ENCODE measurements around the gene CHRNA4. TPM values are rescaled to one million over a fixed set of nuclear protein-coding genes. Genes with fewer than 3 reads are reported as not detected.

Gene CHRNA4
- total RNA-seq, 2 experiments from 2014 or later = not detected

- Mint-ChIP-seq H3K36me3 (no peaks in the 10 kb centered on the region), H3K9me3 (no peaks in the 10 kb centered on the region), H3K4me3 (no peak overlapping the region), H3K27me3 (peaks cover 45% of the 10 kb centered on the region), H3K27ac (no peak overlapping the region), H3K4me1 (peaks cover 1% of the 10 kb centered on the region)
- DNase-seq = no peak
Observed at GRCh38 chr20:63376283-63377250, 15.4 kb upstream of the CHRNA4 start.

GRCh38 chr20:63375438-63375837 is 14.3 kb upstream of the CHRNA4 start:
- Mint-ChIP-seq H3K27ac (no peak overlapping the region), H3K27me3 (peaks cover 42% of the 10 kb centered on the region), H3K9me3 (no peaks in the 10 kb centered on the region), H3K4me1 (peaks cover 1% of the 10 kb centered on the region), H3K4me3 (no peak overlapping the region), H3K36me3 (no peaks in the 10 kb centered on the region)
- no peak for DNase-seq

GRCh38 chr20:63374504-63374903 is 13.4 kb upstream of the CHRNA4 start:
- Mint-ChIP-seq H3K27me3 (peaks cover 40% of the 10 kb centered on the region), H3K9me3 (no peaks in the 10 kb centered on the region), H3K4me3 (no peak overlapping the region), H3K4me1 (peaks cover 1% of the 10 kb centered on the region), H3K27ac (no peak overlapping the region), H3K36me3 (no peaks in the 10 kb centered on the region)
- DNase-seq = no peak

GRCh38 chr20:63373996-63374395 is 12.8 kb upstream of the CHRNA4 start:
- no peak overlapping the region for H3K27ac Mint-ChIP-seq
- H3K4me1 Mint-ChIP-seq = peaks cover 1% of the 10 kb centered on the region
- H3K36me3 Mint-ChIP-seq = no peaks in the 10 kb centered on the region

GRCh38 chr20:63372971-63373885 is 12.1 kb upstream of the CHRNA4 start:
- no peak overlapping the region for H3K4me3 Mint-ChIP-seq
- H3K36me3 Mint-ChIP-seq = no peaks in the 10 kb centered on the region
- H3K4me1 Mint-ChIP-seq = peaks cover 1% of the 10 kb centered on the region
- peaks cover 27% of the 10 kb centered on the region for H3K27me3 Mint-ChIP-seq
- no peak for DNase-seq
- no peaks in the 10 kb centered on the region for H3K9me3 Mint-ChIP-seq
- H3K27ac Mint-ChIP-seq = no peak overlapping the region

More at GRCh38 chr20:63373996-63374395, 12.8 kb upstream of the CHRNA4 start:
- no peak for DNase-seq
- H3K4me3 Mint-ChIP-seq = no peak overlapping the region
- no peaks in the 10 kb centered on the region for H3K9me3 Mint-ChIP-seq
- peaks cover 35% of the 10 kb centered on the region for H3K27me3 Mint-ChIP-seq

- Mint-ChIP-seq H3K27ac (no peak overlapping the region), H3K9me3 (no peaks in the 10 kb centered on the region), H3K36me3 (no peaks in the 10 kb centered on the region), H3K4me1 (no peaks in the 10 kb centered on the region), H3K27me3 (peaks cover 19% of the 10 kb centered on the region), H3K4me3 (no peak overlapping the region)
- DNase-seq = no peak
Observed at GRCh38 chr20:63371291-63371865, 10.2 kb upstream of the CHRNA4 start.

GRCh38 chr20:63370618-63371187 is 9.6 kb upstream of the CHRNA4 start:
- Mint-ChIP-seq H3K27ac (no peak overlapping the region), H3K9me3 (no peaks in the 10 kb centered on the region)
- DNase-seq = no peak

GRCh38 chr20:63369724-63370617 is 8.8 kb upstream of the CHRNA4 start:
- Mint-ChIP-seq H3K27me3 (peaks cover 8% of the 10 kb centered on the region), H3K36me3 (no peaks in the 10 kb centered on the region), H3K4me3 (no peak overlapping the region), H3K4me1 (no peaks in the 10 kb centered on the region), H3K9me3 (no peaks in the 10 kb centered on the region), H3K27ac (no peak overlapping the region)
- DNase-seq = no peak

More at GRCh38 chr20:63370618-63371187, 9.6 kb upstream of the CHRNA4 start:
- H3K4me1 Mint-ChIP-seq = no peaks in the 10 kb centered on the region
- no peak overlapping the region for H3K4me3 Mint-ChIP-seq
- peaks cover 13% of the 10 kb centered on the region for H3K27me3 Mint-ChIP-seq
- H3K36me3 Mint-ChIP-seq = no peaks in the 10 kb centered on the region

GRCh38 chr20:63369024-63369530 is 7.9 kb upstream of the CHRNA4 start:
- no peaks in the 10 kb centered on the region for H3K36me3 Mint-ChIP-seq
- DNase-seq = no peak
- H3K27ac Mint-ChIP-seq = no peak overlapping the region

GRCh38 chr20:63368151-63368550 is 7.0 kb upstream of the CHRNA4 start:
- DNase-seq = no peak
- Mint-ChIP-seq H3K36me3 (no peaks in the 10 kb centered on the region), H3K9me3 (no peaks in the 10 kb centered on the region), H3K27me3 (peaks cover 16% of the 10 kb centered on the region), H3K4me3 (no peak overlapping the region), H3K27ac (no peak overlapping the region), H3K4me1 (no peaks in the 10 kb centered on the region)

More at GRCh38 chr20:63369024-63369530, 7.9 kb upstream of the CHRNA4 start:
- H3K9me3 Mint-ChIP-seq = no peaks in the 10 kb centered on the region
- H3K4me3 Mint-ChIP-seq = no peak overlapping the region
- no peaks in the 10 kb centered on the region for H3K4me1 Mint-ChIP-seq
- peaks cover 12% of the 10 kb centered on the region for H3K27me3 Mint-ChIP-seq

GRCh38 chr20:63367446-63368055 is 6.4 kb upstream of the CHRNA4 start:
- no peak for DNase-seq
- H3K27me3 Mint-ChIP-seq = peaks cover 17% of the 10 kb centered on the region
- no peak overlapping the region for H3K4me3 Mint-ChIP-seq
- H3K27ac Mint-ChIP-seq = no peak overlapping the region
- H3K4me1 Mint-ChIP-seq = no peaks in the 10 kb centered on the region
- H3K9me3 Mint-ChIP-seq = no peaks in the 10 kb centered on the region
- no peaks in the 10 kb centered on the region for H3K36me3 Mint-ChIP-seq

GRCh38 chr20:63366390-63367365 is 5.5 kb upstream of the CHRNA4 start:
- H3K4me3 Mint-ChIP-seq = no peak overlapping the region

More at GRCh38 chr20:63366390-63367365, 5.5 kb upstream of the CHRNA4 start:
- H3K27ac Mint-ChIP-seq = no peak overlapping the region
- no peaks in the 10 kb centered on the region for H3K36me3 Mint-ChIP-seq
- no peaks in the 10 kb centered on the region for H3K4me1 Mint-ChIP-seq
- no peak for DNase-seq
- peaks cover 22% of the 10 kb centered on the region for H3K27me3 Mint-ChIP-seq
- no peaks in the 10 kb centered on the region for H3K9me3 Mint-ChIP-seq
